NOMO-1 treated with DMSO at 0.1 percent for 48 hours (cell line): Measurements from ENCODE around the gene TRIOBP.
"Not testable (repeated sequence)": the region's sequence is repeated elsewhere in the genome, so short reads cannot be mapped to it uniquely, and the experiment has no call there.

Source experiments
- DNase-seq: peaks from one replicate; lab custom pipeline; 2025; ENCODE audit not compliant: unreplicated experiment; lab: John Stamatoyannopoulos, UW

TRIOBP gene

GRCh38 chr22:37717746-37718305 is 21.0 kb downstream of the TRIOBP start:
- DNase-seq: not testable (repeated sequence)

DNA sequence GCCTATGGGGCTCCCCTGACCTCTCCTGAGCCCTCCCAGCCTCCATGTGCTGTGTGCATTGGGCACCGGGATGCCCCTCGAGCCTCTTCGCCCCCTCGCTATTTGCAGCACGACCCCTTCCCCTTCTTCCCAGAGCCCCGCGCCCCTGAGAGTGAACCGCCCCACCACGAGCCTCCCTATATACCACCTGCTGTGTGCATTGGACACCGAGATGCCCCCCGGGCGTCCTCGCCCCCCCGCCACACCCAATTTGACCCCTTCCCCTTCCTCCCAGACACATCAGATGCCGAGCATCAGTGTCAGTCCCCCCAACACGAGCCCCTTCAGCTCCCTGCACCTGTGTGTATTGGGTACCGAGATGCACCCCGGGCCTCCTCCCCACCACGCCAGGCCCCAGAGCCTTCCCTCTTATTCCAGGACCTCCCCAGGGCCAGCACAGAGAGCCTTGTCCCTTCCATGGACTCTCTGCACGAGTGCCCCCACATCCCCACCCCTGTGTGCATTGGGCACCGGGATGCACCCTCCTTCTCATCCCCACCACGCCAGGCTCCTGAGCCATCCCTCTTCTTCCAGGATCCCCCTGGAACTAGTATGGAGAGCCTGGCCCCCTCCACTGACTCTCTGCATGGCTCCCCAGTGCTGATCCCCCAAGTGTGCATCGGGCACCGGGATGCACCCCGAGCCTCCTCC is 28.8 kb downstream of the TRIOBP start:
- no peak for DNase-seq

- no peak for DNase-seq
Observed at GRCh38 chr22:37726241-37726887, 29.5 kb downstream of the TRIOBP start.

- DNase-seq: no peak
Observed at GRCh38 chr22:37728620-37729019, 31.8 kb downstream of the TRIOBP start.

DNA sequence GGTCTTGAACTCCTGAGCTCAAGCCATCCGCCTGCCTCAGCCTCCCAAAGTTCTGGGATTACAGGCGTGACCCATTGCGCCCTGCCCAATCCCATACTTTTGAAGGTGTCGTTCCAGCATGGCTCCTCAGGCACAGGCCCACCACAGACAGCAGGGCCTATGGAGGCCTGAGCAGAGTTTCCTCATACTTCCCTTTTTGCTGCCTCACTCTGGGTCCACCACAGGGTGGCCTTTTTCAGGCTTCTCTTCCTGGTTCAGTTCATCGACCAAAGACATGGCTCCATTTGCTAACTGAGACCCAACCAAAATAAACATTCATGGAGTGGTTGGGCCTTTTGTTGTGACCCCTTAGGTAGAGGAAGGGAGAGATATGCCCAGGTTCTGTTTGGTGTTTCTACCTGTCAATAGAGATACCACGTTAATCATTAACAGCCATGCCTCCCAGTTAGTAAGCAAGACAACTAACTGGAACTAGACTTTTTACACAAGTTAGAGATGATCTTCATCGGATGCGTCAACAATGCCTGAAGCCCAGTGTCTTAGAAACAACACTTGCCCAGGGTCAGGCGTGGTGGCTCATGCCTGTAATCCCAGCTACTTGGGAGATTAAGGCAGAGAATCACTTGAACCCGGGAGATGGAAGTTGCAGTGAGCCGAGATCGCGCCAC is 35.1 kb downstream of the TRIOBP start:
- peak; percentile 82 for DNase-seq

- no peak for DNase-seq
Observed at GRCh38 chr22:37732699-37733607, 36.1 kb downstream of the TRIOBP start.

DNA sequence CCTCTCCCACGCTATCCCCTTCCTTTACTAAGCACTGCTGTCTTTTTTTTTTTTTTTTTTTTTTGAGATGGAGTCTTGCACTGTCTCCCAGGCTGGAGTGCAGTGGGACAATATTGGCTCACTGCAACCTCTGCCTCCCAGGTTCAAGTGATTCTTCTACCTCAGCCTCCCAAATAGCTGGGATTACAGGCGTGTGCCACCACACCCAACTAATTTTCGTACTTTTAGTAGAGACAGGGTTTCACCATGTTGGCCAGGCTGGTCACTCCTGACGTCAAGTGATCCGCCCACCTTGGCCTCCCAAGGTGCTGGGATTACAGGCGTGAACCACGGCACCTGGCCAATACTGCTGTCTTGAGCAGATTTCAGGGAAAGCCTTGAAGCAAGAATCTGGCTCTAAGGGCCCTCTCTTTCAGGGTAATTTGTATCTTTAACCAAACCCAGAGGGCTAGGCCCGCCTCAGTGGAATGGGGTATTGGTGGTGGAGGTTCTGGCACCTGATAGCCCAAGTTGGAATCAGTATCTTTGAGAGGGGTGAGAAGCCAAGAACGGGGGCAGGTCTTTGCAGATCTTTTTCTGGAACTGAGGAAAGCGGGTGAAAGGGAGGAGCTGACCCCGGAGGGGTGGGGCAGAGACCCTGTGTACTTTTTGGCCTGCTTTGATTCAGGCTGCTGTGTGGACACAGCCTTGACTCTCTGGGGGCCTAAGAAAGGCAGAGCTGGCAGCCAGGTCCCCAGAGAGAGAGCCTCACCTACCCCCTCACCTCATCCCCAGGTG is 37.0 kb downstream of the TRIOBP start:
- no peak for DNase-seq

GRCh38 chr22:37734402-37734700 is 37.5 kb downstream of the TRIOBP start:
- no peak for DNase-seq

DNA sequence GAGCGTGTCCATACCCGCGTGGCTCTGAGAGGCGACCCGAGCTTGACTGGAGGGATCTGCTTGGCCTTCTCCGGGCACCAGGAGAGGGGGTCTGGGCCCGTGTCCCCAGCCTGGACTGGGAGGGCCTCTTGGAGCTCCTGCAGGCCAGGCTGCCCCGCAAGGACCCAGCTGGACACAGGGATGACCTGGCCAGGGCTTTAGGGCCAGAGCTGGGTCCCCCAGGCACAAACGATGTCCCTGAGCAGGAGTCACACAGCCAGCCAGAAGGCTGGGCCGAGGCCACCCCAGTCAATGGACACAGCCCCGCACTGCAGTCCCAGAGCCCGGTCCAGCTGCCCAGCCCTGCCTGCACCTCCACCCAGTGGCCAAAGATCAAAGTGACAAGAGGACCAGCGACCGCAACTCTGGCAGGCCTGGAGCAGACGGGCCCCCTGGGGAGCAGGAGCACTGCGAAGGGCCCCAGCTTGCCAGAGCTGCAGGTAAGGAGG is 38.2 kb downstream of the TRIOBP start:
- no peak for DNase-seq

DNA sequence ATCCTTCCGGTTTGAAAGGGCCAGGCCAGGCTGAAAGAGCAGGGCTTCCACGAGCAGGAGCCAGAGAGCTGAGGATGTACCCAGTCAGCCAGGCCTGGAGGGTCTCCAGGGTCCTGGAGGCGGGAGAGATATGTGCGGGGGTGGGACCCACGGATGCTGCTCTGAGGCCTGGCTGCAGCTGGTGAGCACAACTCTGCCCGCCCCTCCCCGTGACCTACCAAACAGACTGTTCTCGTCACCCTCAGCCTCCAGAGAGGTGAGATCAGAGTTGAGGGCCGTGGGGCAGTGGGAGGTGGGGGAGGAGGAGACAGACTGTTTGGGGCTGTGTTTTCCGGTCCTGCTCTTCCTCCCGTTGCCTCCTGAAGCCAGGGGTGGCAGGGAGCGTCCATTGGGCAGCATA is 42.2 kb downstream of the TRIOBP start:
- DNase-seq: no peak

- DNase-seq: peak; percentile 94
Observed at GRCh38 chr22:37739611-37740049, 42.8 kb downstream of the TRIOBP start.

GRCh38 chr22:37740455-37741311 is 43.8 kb downstream of the TRIOBP start:
- no peak for DNase-seq

DNA sequence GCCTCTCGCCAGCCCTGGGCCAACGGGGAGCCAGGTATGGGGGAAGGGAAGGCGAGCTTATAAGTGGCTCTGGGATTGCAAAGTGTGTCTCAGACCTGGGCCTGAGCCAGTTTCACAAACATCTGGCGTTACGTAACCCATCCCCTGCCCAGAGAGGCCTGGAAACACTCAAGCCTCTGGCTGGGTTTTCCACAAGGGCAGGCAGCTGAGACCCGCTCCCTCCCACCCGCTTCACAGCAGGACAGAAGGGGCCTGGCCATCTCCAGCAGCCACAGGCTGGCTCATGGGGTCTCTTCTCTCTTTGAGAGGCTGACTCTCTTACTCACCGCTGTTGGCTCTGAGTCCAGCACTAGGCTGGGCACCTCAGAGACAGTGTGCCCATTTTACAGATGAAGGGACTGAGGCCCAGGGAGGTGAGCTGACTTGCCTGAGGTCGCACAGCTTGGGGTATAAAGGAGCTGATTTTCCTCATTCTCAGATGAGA is 44.5 kb downstream of the TRIOBP start:
- peak; percentile 82 for DNase-seq

DNA sequence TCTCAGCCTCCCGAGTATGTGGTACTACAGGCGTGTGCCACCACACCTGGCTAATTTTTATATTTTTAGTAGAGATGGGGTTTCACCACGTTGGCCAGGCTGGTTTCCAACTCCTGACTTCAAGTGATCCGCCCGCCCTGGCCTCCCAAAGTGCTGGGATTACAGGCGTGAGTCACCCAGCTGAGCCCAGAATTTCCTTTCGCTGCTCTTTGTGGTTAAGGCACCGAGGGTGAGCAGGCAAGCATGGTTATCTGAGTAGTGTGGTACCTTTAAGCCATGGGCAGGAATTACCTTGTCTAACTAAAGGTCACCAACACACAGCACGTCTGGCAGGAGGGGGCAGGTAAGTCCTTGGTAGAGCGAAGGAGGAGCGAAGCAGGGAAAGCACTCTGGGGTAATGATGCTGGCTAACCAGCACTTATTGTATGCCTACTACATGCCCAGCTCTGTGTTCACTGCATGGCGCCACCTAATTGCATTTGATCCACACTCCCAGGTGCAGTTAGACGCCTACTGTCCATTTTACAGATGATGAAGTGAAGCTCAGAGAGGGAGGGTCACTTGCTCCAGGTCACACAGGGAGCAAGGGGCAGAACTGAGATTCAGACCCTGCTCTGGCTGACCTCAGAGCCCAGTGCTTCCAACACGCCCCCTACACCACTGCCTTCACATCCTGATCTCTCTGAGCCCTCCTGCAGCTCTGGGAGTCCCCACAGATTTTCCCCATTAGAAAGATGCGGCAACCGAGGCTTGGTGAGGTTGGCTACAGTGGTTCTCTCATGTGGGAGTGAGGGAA is 45.7 kb downstream of the TRIOBP start:
- no peak for DNase-seq

GRCh38 chr22:37744589-37744988 is 47.7 kb downstream of the TRIOBP start:
- peak; percentile 17 for DNase-seq

GRCh38 chr22:37745548-37746365 is 48.9 kb downstream of the TRIOBP start:
- peak; percentile 73 for DNase-seq

- no peak for DNase-seq
Observed at GRCh38 chr22:37746366-37747079, 49.7 kb downstream of the TRIOBP start.
